Upper lobe of right lung (tissue), 1 donor: ENCODE results near the gene CHST11. TPM values are rescaled to one million over a fixed set of nuclear protein-coding genes. Genes with fewer than 3 reads are reported as not detected.

Experiments
- ATAC-seq: fragments of 200-7000 bp; cut with Tn5 transposase; one replicate; pipeline ENCODE4 v1.9.1; 2020; ENCODE audit warnings: mild to moderate bottlenecking, moderate library complexity
- DNase-seq: peaks from one replicate; pipeline ENCODE4 v3.0.0-alpha.2; 2020
- H3K27ac ChIP-seq: fragments of 200-600 bp; one replicate; pipeline ENCODE4 v1.8.0; 2022
- H3K27me3 ChIP-seq: fragments of 200-600 bp; one replicate; pipeline ENCODE4 v1.8.0; 2022; ENCODE audit warnings: mild to moderate bottlenecking
- H3K36me3 ChIP-seq: fragments of 200-600 bp; one replicate; pipeline ENCODE4 v1.8.0; 2022
- H3K4me1 ChIP-seq: fragments of 200-600 bp; one replicate; pipeline ENCODE4 v1.8.0; 2022
- H3K4me3 ChIP-seq: fragments of 200-600 bp; one replicate; pipeline ENCODE4 v1.8.0; 2022; ENCODE audit warnings: mild to moderate bottlenecking
- H3K9me3 ChIP-seq: fragments of 200-600 bp; one replicate; pipeline ENCODE4 v1.8.0; 2022
- CTCF ChIP-seq: fragments of 200-600 bp; IDR thresholded peaks from one replicate; pipeline ENCODE4 v1.8.0; 2022; ENCODE audit warnings: antibody characterized with exemption
- intact Hi-C: fragments of 100-400 bp; cut with DNase I; formaldehyde crosslinking; loops from one replicate; pipeline ENCODE4 v1.11.0; 2022
- total RNA-seq: library from RNA; stranded (reverse); fragmentation: NEBNext Ultra II Directional; extraction: Animal tissue kit (Norgen Biotek cat#: 25700); gene quantifications from one replicate; pipeline ENCODE4 v1.2.1, GENCODE V29; 2021
- donor health status: DM: no; HTN: yes; CAD: no; lungs with severe emphysema.

The CHST11 gene
- total RNA-seq, 1 donor from 2014 or later = 56.6 TPM

GRCh38 chr12:104576980-104577580, 120.3 kb downstream of the CHST11 start:
- H3K36me3 ChIP-seq = no peaks in the 10 kb centered on the region
- intact Hi-C loops = no loop called here
- ATAC-seq = no peak
- H3K4me1 ChIP-seq = peaks cover 6% of the 10 kb centered on the region
- H3K27me3 ChIP-seq = no peaks in the 10 kb centered on the region
- no peak overlapping the region for H3K4me3 ChIP-seq
- DNase-seq = no peak
- no peak for TF ChIP-seq CTCF
- no peak overlapping the region for H3K27ac ChIP-seq
- no peaks in the 10 kb centered on the region for H3K9me3 ChIP-seq

- no peaks in the 10 kb centered on the region for H3K27me3 ChIP-seq
Observed at GRCh38 chr12:104577581-104577981, 120.8 kb downstream of the CHST11 start.

GRCh38 chr12:104578453-104578852, 121.7 kb downstream of the CHST11 start:
- DNase-seq (no peak), ATAC-seq (no peak)
- Histone ChIP-seq H3K36me3 (no peaks in the 10 kb centered on the region), H3K27me3 (no peaks in the 10 kb centered on the region), H3K27ac (no peak overlapping the region), H3K9me3 (no peaks in the 10 kb centered on the region), H3K4me1 (peaks cover 6% of the 10 kb centered on the region), H3K4me3 (no peak overlapping the region)
- no peak for TF ChIP-seq CTCF
- intact Hi-C loops = no loop called here

More at GRCh38 chr12:104577581-104577981, 120.8 kb downstream of the CHST11 start:
- Histone ChIP-seq H3K36me3 (no peaks in the 10 kb centered on the region), H3K4me1 (peaks cover 6% of the 10 kb centered on the region), H3K9me3 (no peaks in the 10 kb centered on the region), H3K4me3 (no peak overlapping the region), H3K27ac (no peak overlapping the region)
- DNase-seq (no peak), ATAC-seq (no peak)
- intact Hi-C loops = no loop called here
- TF ChIP-seq CTCF = no peak

GRCh38 chr12:104579718-104580495, 123.2 kb downstream of the CHST11 start:
- Histone ChIP-seq H3K9me3 (no peaks in the 10 kb centered on the region), H3K27ac (no peak overlapping the region), H3K4me1 (peaks cover 6% of the 10 kb centered on the region), H3K36me3 (no peaks in the 10 kb centered on the region), H3K27me3 (no peaks in the 10 kb centered on the region), H3K4me3 (no peak overlapping the region)
- DNase-seq (no peak), ATAC-seq (no peak)
- intact Hi-C loops = no loop called here
- no peak for TF ChIP-seq CTCF

GRCh38 chr12:104581005-104581570, 124.3 kb downstream of the CHST11 start:
- no peaks in the 10 kb centered on the region for H3K9me3 ChIP-seq
- no peaks in the 10 kb centered on the region for H3K36me3 ChIP-seq
- intact Hi-C loops = no loop called here
- ATAC-seq (no peak), DNase-seq (no peak)
- no peaks in the 10 kb centered on the region for H3K27me3 ChIP-seq
- no peak for TF ChIP-seq CTCF
- peaks cover 6% of the 10 kb centered on the region for H3K4me1 ChIP-seq
- no peak overlapping the region for H3K4me3 ChIP-seq
- H3K27ac ChIP-seq = no peak overlapping the region
